Measurements from ENCODE around the gene MOB3C.
"Not testable (repeated sequence)": the region's sequence is repeated elsewhere in the genome, so short reads cannot be mapped to it uniquely, and the experiment has no call there.

Gene MOB3C

DNA sequence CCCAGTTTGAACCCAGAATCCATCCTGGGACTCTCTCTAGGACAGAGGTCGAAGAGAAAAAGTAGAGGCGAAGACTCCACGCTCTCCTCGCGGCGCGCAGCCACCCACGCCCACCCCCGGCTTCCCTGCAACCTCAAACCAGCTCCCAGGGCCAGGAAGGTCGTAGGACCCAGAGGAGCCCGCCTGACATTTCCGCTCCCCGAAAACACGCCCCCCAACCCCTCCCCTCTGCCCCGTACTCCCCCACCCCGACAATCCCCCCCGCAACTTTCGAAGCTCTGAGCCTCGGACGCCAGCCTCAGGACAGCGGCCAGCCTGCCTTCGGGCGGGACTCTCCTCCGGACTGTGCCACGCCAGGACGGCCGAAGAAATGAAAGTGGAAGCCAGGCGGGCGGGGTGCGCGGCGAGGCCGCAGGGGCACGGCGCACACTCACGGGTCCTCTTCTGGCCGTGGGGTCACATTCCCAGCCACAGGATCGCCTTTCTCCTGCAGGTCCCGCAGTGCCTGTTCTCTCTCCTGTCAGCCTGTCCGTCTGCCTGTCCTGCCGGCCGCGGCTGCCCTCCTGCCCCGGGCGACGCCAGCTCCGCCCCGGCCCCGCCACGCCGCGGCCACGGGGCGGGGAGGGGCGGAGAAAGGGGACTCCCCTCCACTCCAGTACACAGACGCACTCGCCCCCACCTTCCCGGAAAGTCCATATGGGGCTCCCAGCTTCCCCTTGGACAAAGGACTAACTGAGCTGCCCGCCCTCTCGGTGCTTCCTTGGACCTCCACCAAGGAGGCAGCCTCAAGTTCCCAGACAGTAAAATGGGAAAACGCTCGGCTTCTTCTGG, at the start of gene MOB3C:
TSS of gene MOB3C (minus strand) at position 535 of the 831 bp plus-strand sequence. CDS start 3,490 bp downstream, outside the sequence.
- ATAC-seq = peak; percentile 69 to 77

- ATAC-seq = no peak
Observed at GRCh38 chr1:46665983-46666382, 49.4 kb upstream of the MOB3C start.

DNA sequence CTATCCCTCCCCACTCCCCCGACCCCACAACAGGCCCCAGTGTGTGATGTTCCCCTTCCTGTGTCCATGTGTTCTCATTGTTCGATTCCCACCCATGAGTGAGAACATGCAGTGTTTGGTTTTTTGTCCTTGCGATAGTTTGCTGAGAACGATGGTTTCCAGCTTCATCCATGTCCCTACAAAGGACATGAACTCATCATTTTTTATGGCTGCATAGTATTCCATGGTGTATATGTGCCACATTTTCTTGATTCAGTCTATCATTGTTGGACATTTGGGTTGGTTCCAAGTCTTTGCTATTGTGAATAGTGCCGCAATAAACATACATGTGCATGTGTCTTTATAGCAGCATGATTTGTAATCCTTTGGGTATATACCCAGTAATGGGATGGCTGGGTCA, 46.3 kb upstream of the MOB3C start:
- ATAC-seq = not testable (repeated sequence)

DNA sequence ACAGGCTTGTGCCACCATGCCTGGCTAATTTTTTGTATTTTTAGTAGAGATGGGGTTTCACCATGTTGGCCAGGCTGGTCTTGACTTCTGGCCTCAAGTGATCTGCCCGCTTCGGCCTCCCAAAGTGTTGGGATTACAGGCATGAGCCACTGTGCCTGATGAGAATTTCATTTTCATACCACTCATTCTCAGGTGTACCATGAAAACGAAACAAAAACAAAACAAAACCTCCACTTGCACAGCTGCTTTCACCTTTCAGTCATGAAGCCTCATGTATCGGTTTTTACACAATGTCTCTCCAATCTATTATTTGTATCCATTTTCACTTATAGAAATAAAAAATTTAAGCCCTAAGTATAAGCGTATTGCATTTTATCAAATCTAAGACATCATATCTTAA, 43.5 kb upstream of the MOB3C start:
- not testable (repeated sequence) for ATAC-seq

- ATAC-seq = peak; percentile 32 to 77
Observed at GRCh38 chr1:46659307-46659870, 42.8 kb upstream of the MOB3C start.

DNA sequence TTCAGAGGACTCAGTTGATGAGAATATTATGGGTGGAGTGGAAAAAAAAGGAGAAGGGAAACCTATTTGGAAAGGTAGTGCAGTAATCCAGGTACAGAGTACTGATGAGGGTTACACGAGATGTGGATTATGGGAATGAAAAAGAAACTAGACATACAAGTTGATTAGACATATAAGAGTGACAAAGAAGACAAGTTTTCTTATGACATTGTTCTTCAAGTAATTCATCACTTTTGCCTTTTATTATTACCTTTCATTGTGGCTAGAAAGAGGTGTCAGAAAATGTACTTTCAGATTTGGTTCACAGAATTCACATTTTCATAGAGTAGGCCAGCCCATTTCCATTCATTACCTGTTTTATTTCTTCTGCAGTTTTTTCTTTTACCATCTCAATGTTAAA, 41.2 kb upstream of the MOB3C start:
- peak in 1 of 2 donors; percentile 50 for ATAC-seq

- ATAC-seq = no peak
Observed at GRCh38 chr1:46656643-46657042, 40.0 kb upstream of the MOB3C start.

DNA sequence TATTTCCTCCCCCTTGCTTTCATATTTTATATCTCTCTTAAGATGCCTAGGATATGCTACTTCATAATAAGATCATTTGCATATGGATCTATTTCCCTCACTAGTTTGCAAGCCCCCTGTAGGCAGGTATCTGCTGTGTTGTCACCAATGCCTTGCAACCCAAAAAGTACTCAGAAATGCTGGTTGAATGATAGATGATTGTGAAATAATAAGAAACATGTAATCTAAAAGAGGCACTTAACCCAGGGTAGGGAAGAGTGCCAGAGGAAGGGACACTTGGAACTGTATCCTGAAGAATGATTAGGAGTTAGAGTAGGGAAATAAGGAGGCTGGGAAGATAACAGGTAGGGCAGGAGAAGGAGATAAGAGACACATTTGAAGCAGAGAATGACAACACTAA, 39.2 kb upstream of the MOB3C start:
- no peak for ATAC-seq

DNA sequence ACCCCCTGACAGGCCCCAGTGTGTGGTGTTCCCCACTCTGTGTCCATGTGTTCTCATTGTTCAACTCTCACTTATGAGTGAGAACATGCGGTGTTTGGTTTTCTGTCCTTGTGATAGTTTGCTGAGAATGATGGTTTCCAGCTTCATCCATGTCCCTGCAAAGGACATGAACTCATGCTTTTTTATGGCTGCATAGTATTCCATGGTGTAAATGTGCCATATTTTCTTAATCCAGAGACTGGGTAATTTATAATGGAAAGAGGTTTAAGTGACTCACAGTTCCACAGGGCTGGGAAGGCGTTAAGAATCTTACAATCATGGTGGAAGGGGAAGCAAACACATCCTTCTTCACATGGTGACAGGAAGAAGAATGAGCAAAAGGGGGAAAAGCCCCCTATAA, 38.1 kb upstream of the MOB3C start:
- ATAC-seq = not testable (repeated sequence)

GRCh38 chr1:46654012-46654411, 37.4 kb upstream of the MOB3C start:
- no peak for ATAC-seq

DNA sequence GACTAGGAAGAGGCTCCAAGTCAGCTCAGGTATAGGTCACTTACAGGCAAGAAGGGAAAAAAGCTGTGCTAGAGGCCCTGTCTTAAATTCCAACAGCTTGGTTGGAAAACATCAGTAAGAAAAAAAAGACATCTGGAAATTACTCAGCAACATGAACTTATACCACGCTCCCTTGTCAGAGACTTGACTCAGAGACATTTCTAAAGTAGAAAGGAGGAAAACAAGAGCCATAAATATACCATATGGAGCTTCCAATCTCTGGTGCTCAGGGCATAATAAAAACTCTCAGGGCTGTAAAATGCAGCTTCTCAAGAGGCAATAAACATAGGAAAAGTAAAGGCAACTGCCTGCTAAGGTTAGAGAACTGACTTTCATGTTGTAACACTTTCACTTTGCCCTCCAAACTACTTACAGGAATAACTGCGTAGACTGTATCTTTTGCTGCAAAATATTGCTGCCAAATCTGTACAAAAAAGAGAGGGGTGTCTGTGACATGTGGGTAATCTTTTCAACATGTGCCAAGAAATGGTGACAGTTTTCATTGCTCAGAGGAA, 36.9 kb upstream of the MOB3C start:
- ATAC-seq = no peak

- ATAC-seq = no peak
Observed at GRCh38 chr1:46652321-46653100, 35.9 kb upstream of the MOB3C start.

DNA sequence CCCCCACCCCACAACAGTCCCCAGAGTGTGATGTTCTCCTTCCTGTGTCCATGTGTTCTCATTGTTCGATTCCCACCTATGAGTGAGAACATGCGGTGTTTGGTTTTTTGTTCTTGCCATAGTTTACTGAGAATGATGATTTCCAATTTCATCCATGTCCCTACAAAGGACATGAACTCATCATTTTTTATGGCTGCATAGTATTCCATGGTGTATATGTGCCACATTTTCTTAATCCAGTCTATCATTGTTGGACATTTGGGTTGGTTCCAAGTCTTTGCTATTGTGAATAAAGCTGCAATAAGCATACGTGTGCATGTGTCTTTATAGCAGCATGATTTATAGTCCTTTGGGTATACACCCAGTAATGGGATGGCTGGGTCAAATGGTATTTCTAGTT, 34.5 kb upstream of the MOB3C start:
- ATAC-seq = not testable (repeated sequence)

- no peak for ATAC-seq
Observed at GRCh38 chr1:46650491-46650890, 33.9 kb upstream of the MOB3C start.

DNA sequence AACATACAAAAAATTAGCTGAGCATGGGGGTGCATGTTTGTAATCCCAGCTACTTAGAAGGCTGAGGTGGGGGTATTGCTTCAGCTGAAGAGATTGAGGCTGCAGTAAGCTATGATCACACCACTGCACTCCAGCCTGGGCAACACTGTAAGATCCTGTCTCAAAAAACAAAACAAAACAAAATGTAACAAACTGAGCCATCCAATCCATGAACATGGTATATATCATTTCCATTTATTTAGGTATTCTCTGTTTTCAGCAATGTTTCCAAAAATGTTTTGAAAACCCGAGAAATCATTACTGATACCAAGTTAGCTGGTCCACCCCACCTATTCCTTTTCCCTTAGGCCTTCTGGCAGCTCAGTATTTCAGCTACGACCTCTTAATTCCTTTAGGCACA, 33.2 kb upstream of the MOB3C start:
- ATAC-seq = no peak

DNA sequence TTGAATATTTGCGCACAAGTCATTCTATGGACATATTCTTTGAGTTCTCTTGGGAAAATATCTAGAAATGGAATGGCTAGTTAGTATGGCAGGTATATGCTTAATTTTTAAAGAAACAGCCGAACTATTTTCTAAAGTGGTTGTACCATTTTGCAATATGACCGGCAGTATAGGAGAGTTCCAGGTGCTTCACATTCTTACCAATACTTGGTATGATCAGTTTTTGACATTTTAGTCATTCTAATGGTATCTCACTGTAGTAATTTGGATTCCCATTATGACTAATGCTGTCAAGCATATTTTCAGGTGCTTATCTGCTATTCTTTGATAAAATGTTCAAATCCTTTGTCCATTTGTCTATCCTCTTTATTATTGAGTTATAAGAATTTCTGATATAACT, 31.0 kb upstream of the MOB3C start:
- peak in 1 of 2 donors; percentile 64 for ATAC-seq

- ATAC-seq = no peak
Observed at GRCh38 chr1:46646844-46647243, 30.2 kb upstream of the MOB3C start.

DNA sequence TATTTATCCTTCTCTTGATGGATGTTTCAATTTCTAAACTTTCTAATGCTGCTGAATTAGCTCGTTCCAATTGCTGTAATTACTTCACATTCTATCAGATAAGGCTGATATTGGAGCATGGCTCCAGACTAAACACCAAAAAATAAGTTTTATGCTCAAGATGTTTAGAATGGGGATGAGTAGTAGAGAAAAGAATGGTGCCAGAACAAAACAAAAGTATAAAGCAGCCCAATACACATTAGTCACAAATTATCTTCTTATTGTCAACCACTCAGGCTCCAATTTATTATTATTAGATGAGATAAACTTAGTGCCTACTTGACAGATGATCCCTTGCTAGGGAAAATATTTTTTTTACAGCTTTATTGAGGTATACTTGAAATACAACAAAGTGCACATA, 29.7 kb upstream of the MOB3C start:
- no peak for ATAC-seq

GRCh38 chr1:46645815-46646214, 29.2 kb upstream of the MOB3C start:
- no peak for ATAC-seq

DNA sequence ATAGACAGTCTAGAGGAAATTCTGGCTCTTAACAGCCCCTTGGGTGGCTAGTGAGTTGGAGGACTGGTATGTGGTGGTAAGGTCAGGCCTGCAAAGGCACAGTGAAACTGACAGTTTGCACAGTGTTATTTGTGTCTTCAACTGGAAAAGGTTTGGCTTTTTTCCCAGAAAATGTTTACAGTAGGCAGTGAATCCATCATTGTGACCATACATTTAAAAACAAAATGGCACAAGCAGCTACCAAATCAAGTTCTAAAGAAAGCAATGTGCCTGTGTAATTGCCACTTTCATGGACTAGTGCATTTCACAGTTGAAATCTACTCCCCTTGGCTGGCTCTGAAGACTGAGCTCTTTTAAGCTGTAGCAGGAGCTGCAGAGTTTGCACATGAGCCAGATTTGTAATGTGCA, 26.8 kb upstream of the MOB3C start:
- no peak for ATAC-seq

DNA sequence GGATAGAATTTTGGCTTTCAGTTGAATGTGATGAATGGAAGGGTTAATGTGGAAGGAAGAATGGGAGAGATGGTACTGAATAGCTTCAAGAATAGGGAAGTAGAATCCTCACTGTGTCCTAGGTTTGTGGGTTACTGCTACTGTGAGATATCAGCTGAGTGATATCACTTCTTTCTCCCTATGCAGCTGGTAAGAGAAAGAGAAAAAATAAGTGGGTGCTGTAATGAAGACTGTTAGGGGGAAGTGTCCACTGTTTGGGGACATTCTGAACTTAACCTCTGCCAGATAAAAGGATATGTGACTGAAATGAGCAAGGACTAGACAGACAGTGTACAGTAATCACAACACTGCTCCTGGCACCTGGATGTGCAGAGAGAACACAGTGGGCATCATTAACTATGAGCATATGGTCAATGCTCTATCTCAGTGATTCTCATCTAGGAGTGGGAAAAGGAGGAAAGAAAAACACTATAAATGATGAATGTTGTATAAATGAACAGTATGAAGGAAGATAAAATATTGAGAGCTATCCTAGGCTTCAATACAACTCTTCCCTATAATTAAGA, 25.6 kb upstream of the MOB3C start:
- ATAC-seq = no peak

GRCh38 chr1:46639547-46639946, 22.9 kb upstream of the MOB3C start:
- ATAC-seq = no peak

GRCh38 chr1:46638921-46639320, 22.3 kb upstream of the MOB3C start:
- no peak for ATAC-seq
